GM12865 (cell line): Measurements from ENCODE around the gene C5orf15.

Source experiments
- DNase-seq: peaks from one replicate; pipeline ENCODE4 v3.0.0; 2010; ENCODE audit warnings: low read depth
- H3K4me3 ChIP-seq: 2 replicates; pipeline ENCODE4 v1.5.1; 2011; ENCODE audit warnings: mild to moderate bottlenecking, low read depth, low read length, control low read depth
- TF ChIP-seq, protein P1 (sequence below): IDR thresholded peaks from 2 replicates; pipeline ENCODE4 v1.5.1; 2011; ENCODE audit warnings: low read length, control low read depth, low read depth, inconsistent platforms; ENCODE audit not compliant: insufficient read depth; ENCODE audit errors: missing control alignments

The C5orf15 gene

DNA sequence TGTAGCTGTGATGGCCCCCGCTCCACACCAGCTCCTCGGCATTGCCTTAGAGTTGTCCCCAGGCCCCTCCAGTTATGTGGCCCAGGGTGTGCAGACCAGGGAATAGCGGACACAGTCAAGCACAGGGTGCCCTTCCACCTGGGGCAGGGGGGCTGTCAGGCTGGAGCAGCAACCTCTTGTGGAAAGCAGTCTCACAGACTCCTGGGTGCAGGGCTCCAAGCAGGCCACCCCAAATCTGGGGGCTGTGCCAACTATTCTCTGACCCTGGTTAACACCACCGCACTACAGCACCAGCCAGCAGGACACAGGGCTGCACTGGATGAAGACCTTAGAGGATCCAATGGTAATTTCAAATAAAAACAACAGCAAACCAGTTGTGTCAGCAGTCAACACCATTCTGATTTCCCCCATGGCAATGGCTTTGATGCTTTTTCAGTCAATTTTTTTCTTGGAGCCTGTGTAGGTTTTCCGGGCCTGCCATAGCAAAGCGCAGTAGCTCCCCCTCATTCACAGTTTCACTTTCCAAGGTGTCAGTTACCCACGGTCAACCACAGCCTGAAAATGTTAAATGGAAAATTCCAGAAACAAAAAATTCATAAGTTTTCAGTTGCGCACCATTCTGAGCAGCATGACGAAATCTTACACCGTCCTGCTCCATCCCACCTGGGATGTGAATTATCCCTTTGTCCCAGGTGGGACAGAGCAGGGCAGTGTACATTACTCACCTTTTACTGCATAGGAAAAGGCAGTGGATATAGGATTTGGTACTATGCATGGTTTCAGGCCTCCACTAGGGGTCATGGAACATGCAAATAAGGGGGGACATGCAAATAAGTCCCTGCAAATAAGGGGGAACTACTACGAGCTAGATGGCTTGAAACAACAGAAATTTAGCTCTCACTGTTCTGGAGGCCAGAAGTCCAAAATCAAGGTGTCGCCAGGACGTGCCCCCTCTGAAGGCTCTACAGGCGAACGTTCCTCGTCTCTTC is 49.0 kb downstream of the C5orf15 start:
- no peak for DNase-seq
- H3K4me3 ChIP-seq, result no peak overlapping the region
- TF ChIP-seq, protein P1, sequence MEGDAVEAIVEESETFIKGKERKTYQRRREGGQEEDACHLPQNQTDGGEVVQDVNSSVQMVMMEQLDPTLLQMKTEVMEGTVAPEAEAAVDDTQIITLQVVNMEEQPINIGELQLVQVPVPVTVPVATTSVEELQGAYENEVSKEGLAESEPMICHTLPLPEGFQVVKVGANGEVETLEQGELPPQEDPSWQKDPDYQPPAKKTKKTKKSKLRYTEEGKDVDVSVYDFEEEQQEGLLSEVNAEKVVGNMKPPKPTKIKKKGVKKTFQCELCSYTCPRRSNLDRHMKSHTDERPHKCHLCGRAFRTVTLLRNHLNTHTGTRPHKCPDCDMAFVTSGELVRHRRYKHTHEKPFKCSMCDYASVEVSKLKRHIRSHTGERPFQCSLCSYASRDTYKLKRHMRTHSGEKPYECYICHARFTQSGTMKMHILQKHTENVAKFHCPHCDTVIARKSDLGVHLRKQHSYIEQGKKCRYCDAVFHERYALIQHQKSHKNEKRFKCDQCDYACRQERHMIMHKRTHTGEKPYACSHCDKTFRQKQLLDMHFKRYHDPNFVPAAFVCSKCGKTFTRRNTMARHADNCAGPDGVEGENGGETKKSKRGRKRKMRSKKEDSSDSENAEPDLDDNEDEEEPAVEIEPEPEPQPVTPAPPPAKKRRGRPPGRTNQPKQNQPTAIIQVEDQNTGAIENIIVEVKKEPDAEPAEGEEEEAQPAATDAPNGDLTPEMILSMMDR, result no peak

DNA sequence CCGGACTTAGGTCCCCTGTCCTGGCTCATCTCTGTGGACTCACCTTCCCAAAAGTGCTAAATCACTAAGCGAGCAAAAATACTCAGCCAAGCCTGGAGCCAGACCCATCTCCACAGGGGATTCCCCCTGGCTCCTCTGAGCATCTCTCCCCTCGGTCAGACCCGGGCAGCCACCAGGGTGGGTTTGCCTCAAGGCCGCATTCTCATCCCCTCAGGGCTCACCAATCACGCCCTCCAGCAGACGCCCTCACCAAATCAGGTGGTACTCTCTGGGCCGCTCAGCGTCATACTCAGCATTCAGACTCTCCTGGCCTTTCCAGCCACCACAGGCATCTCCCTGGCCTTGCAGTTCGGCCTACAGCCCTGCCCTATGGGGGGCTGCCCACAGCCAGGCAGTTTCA is 49.7 kb downstream of the C5orf15 start:
- H3K4me3 ChIP-seq, result no peak overlapping the region
- TF ChIP-seq, protein P1, result no peak
- DNase-seq, result no peak

DNA sequence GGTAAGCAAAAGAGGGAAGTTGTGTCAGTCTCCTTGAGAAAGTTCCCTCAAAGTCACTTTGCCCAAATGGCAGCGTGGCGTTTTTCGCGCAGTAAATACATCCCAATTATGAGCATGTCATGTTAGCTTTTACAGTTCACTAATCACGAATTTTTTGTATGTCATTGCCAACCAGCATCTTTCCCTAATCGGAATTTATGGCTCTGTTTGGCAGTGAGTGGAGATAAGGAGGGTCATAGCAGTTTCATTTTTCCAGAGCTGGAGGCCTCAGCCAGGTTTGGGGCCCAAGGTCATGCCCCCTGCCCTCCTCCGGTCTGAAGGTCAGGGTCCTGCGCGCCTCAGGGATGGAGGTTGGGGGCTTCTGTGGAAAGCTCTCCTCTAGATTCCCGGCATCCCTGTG is 50.1 kb downstream of the C5orf15 start:
- TF ChIP-seq, protein P1, result no peak
- H3K4me3 ChIP-seq, result no peak overlapping the region
- DNase-seq, result no peak

DNA sequence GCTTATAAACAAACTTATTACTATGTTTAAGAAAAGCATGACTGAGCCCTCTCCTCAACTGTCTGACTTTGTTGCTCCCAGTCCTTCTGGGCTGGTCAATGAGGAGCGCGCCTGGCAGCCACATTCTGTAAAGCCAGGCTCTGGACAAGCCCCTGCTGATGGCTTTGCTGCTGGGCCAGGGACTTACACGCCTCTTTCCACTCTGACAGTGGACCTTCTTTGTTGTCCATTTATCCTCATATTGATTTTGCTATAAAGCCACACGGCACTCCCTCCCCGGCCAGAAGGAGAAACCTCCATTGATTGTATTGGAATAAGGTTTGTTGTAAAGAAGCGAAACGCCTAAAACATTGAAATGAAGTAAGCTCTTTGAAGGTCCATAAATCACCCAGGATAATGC is 50.6 kb downstream of the C5orf15 start:
- no peak overlapping the region for H3K4me3 ChIP-seq
- DNase-seq, result no peak
- TF ChIP-seq, protein P1, result no peak

DNA sequence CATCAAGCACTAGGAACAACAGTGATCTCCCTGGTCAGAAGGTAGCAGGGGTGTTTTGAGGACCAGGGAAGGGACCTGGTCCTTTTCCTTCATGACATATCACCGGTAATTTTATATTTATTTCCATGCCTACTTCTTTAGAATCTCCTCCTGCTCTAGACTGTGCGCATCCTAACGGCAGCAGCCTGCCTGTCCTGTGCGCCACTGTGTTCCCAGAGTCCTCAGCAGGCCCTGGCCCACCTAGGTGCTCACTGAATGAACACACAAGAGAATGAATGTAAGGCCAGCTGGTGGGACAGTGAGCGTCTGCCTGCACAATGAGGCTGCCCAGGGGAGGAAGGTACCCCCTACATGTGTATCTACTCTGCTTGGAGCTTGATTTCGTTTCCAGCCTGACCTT is 51.5 kb downstream of the C5orf15 start:
- TF ChIP-seq, protein P1, result no peak
- no peak overlapping the region for H3K4me3 ChIP-seq
- DNase-seq, result no peak

DNA sequence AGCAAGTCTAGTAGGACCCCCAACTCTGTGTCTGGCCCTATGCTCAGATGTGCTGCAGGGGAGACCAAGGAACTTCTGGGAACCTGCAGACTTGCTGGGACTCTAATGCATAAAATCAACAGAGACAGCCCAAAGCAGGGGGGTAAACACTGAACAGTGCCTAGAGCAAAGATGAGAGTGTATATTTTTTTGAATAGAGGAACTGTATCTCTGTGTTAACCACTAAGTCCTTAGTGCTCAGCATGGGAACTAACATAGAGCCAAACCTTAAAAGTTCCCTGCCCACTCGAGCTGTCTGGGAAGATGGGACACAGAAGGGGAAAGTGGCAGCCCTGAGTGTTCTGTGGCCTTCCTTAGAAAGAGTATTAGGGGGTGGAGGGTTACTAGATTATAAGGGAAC is 51.9 kb downstream of the C5orf15 start:
- TF ChIP-seq, protein P1, result no peak
- no peak for DNase-seq
- H3K4me3 ChIP-seq, result no peak overlapping the region
